ENCODE results near the gene LRRK1.

The LRRK1 gene

GRCh38 chr15:100891307-100892012 is 27.7 kb upstream of the LRRK1 start:
- no peak for DNase-seq

DNA sequence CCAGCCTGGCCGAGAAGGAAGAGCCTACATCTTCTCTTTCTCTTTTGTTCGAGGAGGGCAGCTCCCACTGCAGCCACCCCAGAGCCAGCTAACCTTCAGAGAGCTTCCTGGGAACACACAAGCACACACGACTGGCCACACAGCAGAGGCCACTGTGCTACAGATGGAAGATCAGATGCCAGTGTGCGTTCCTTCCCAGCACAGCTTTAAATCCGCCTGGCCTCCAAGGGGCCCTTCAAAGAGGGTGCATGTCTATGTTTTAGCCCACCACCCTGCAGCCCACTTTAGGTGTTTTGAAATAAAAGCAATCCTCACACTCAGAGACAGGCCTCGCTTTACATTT is 27.2 kb upstream of the LRRK1 start:
- no peak for DNase-seq

DNA sequence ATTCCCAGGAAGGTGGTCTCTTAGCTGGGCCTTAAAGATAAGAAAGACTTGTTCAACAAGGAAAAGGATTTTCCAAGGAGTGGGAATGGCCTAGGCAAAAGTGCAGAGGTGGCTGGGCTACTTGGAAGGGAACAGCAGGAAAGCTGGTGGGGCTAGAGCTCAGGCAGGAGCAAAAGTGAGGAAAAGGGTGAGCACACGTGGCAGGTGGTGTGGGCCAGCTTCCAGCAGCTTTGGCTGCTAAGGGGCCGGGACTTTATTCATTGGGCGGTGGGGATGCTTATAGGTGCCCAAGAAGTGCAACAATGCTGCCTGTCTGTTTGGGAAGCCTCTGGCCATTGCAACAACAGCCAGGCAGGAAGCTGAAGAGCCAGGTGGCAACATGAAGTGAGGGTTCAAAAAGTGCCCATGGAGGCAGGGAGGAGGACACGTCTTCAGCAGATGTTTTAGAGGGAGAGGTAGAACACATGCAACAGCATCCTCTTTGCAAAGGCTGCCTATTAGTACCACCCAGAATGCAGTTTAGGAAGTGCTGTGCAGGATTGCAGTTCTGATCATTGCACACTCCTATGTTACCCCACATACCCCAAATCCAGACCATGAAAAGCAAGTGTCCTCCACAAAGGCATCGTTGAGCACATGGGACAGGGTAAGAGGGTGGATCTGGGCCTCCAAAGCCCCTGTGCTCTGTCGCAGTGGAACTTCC is 25.7 kb upstream of the LRRK1 start:
- no peak for DNase-seq

- no peak for DNase-seq
Measured at GRCh38 chr15:100893964-100894295, 25.2 kb upstream of the LRRK1 start.

DNA sequence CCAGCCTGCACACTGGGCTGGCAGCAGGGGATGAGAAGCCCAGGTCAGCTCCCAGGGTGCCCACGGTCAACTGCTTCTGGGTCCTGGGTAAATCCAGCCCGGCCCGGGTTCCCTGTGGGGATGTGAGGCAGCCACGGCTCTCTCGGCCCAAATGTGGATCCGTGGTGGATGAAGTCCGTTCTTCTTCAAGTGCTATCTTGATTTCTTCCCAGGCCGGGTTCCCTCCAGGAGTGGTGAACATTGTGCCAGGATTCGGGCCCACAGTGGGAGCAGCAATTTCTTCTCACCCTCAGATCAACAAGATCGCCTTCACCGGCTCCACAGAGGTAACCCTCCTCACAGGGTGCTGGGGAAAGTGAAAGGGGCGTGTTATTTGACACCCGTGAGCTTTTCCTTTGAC is 23.4 kb upstream of the LRRK1 start:
- DNase-seq = no peak

GRCh38 chr15:100897221-100898151 is 21.7 kb upstream of the LRRK1 start:
- no peak for DNase-seq

DNA sequence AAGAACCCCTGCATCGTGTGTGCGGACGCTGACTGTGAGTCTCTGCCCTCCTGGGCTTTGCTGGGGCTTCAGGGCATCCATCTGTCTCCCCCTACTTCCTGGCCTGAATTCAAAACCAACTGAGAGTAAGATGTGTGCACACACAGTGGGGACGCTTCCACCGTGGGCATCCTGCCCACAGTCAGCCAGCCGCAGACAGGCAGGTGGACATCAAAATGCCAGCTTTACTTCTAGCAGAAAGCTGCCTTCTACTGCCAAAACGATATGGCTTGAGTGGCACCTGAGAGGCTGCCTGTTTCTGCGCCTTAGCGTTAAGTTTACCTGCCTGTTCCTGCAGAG is 21.0 kb upstream of the LRRK1 start:
- no peak for DNase-seq

GRCh38 chr15:100898661-100899462 is 20.3 kb upstream of the LRRK1 start:
- DNase-seq = no peak

GRCh38 chr15:100899601-100900000 is 19.6 kb upstream of the LRRK1 start:
- DNase-seq = no peak

DNA sequence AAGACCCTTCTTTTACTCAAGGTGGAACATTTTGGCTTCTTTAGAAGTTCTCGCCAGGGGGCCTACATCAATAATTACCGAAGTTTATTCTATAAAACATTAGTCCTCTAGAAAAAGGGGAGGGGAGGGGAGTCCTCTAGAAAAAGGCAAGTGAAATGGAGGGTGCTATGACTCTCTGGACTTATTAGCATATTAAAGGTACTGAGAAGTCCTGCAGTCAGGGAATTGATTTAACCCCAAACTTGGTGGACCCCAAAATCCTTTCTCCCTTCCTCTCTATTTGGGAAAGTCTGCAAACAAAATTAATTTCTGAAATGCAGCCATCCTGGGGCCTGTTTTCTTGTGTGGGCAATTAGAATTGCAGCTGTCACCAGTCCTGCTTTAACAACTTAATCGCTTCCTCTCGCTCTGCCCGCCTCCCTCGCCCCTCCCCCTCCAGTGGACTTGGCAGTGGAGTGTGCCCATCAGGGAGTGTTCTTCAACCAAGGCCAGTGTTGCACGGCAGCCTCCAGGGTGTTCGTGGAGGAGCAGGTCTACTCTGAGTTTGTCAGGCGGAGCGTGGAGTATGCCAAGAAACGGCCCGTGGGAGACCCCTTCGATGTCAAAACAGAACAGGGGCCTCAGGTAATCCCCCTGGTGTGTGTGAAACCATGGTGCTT is 18.9 kb upstream of the LRRK1 start:
- DNase-seq = no peak

DNA sequence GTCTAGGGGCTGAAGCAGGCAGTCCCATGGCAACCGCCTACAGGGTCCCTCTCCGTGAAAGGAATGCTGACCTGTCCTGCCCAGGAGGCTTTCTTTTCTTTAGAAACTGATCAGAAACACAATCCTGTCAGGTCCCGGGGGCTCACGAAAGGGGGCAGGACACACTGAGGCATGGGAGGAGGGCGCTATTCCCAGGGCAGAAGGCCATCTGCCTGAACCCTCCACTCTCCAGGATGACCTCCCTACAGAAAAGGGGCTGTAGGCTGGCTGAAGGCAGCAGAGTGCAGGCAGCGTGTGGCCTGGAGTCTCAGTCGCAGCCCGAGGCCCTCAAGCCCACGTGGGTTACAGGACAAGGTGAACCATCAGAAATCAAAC is 18.4 kb upstream of the LRRK1 start:
- no peak for DNase-seq

- no peak for DNase-seq
Measured at GRCh38 chr15:100901296-100901695, 17.9 kb upstream of the LRRK1 start.

GRCh38 chr15:100901702-100902435 is 17.3 kb upstream of the LRRK1 start:
- no peak for DNase-seq

- no peak for DNase-seq
Measured at GRCh38 chr15:100902436-100903167, 16.6 kb upstream of the LRRK1 start.

GRCh38 chr15:100903168-100903554 is 16.0 kb upstream of the LRRK1 start:
- no peak for DNase-seq

DNA sequence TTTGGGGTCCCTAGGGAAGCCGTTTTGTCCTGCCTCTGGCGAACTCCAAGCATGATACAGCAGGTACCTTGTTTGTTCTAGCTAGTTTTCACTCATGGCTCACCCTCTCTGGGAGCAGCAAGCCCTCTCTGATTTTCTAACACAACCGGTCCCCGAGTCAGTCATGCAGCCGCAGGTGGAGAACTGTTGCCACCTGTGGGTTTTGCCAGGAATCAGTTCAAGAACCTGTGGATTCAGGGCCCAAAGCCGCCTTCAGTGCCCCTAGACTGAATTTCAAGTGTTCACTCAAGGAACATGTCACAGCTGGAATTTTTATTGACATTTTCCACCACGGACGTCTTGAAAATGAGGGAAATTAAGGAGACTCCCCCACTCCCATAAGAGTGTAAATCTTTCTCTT is 13.3 kb upstream of the LRRK1 start:
- DNase-seq = no peak

DNA sequence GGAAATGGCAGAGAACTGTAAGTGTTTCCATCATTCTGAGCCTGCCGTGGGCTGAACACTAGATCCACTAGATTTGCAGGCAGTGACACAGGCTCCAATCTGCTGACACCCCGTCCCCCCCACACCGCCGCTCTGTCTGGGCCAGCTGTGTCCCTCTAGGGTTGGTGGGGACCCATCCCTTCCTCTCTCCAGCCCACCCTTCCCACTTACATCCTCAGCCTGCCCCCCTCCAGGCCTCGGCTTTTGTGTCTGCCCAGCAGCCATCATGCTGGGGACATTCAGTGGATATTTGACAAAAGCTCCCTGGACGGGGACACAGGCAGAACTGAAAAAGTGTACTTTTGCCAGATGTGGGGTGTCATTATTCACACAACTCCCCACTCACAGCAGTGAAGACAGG is 10.7 kb upstream of the LRRK1 start:
- no peak for DNase-seq

GRCh38 chr15:100909565-100909964 is 9.6 kb upstream of the LRRK1 start:
- no peak for DNase-seq

GRCh38 chr15:100909989-100910955 is 8.9 kb upstream of the LRRK1 start:
- DNase-seq = no peak

DNA sequence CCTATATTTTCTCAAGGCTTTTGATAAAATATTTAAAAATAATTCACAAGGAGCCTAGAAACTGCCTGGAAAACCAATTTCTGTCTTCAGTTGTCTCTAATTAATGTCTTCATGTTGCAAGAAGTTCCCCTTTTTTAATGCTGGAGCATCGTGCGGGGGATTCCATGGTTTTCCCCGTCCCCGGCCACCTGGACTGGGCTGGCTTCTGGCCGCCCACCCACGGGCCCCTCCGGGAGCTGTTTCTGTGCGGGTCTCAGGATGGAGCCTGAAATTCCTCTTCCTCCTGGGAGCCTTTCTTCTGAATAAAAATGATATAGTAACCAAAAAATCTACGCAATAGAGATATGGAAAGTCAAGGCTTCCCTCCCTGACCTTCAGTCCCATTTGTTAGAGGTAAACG is 8.1 kb upstream of the LRRK1 start:
- no peak for DNase-seq

All from activated T-cell treated with anti-CD3 and anti-CD28 coated beads, Interleukin-2, amount 50 U/mL, for 48 hours (primary cell).